GM12878 (cell line): ENCODE data around the gene MTM1. TPM values are rescaled to one million over a fixed set of nuclear protein-coding genes. Genes with fewer than 3 reads are reported as not detected.

Experiments
- ATAC-seq: fragments of 200-7000 bp; cut with Tn5 transposase; 3 replicates; pipeline ENCODE4 v1.9.1; 2020; ENCODE audit warnings: mild to moderate bottlenecking, moderate library complexity
- BruUV-seq: library from RNA; stranded (reverse); fragments of 400-500 nt; replicated peaks from 2 replicates; lab custom pipeline; 2021; lab: Mats Ljungman, UMichigan
- CTCF ChIA-PET: fragments of 300-600 bp; sonication (Branson Sonifier 250); formaldehyde crosslinking; extraction: SDS; loops from one replicate; lab custom pipeline; 2021; ENCODE audit warnings: inconsistent platforms; lab: Yijun Ruan, JAX
- POLR2A ChIA-PET: fragments of 350-600 bp; formaldehyde crosslinking; extraction: SDS; loops from one replicate; lab custom pipeline; 2021; ENCODE audit warnings: inconsistent platforms; lab: Charles Lee
- RAD21 ChIA-PET: fragments of 300-600 bp; sonication (Branson Sonifier 250); formaldehyde crosslinking; loops from one replicate; lab custom pipeline; 2023; ENCODE audit warnings: antibody characterized with exemption; ENCODE audit not compliant: unreplicated experiment; lab: Charles Lee
- SMC1A ChIA-PET: fragments of 300-600 bp; sonication (Branson Sonifier 250); formaldehyde crosslinking; loops from one replicate; lab custom pipeline; 2023; ENCODE audit not compliant: unreplicated experiment, uncharacterized antibody; lab: Charles Lee
- DNase-seq: peaks from one replicate; pipeline ENCODE4 v3.0.0-alpha.2; 2011; ENCODE audit warnings: low read depth, low spot score
- FAIRE-seq: peaks from 3 replicates; lab custom pipeline; 2011; peaks lifted over from hg19 to GRCh38; lab: Jason Lieb, UNC
- H2AFZ ChIP-seq: 2 replicates; pipeline ENCODE4 v1.6.0; 2011; ENCODE audit warnings: low read depth, low read length, control low read depth; ENCODE audit not compliant: control insufficient read depth
- H3K27ac ChIP-seq: 2 replicates; pipeline ENCODE4 v1.5.1; 2011; ENCODE audit warnings: control low read depth; ENCODE audit not compliant: control insufficient read depth, insufficient read depth
- H3K27me3 ChIP-seq, 2 experiments: replicated peaks in 1 of 2; 2 replicates each; pipeline versions ENCODE4 v1.6.0 to v1.6.1; 2011; ENCODE audit warnings: low read length in 1 of 2; ENCODE audit not compliant: control insufficient read depth in 2 of 2, insufficient read depth in 2 of 2
- H3K36me3 ChIP-seq, 2 experiments: 2 replicates each; pipeline ENCODE4 v1.5.1; 2011; ENCODE audit warnings: low read length in 1 of 2; ENCODE audit not compliant: control insufficient read depth in 2 of 2, insufficient read depth in 2 of 2
- H3K4me1 ChIP-seq: 2 replicates; pipeline ENCODE4 v1.6.1; 2011; ENCODE audit warnings: mild to moderate bottlenecking, low read length, moderate library complexity, mixed read lengths; ENCODE audit not compliant: control insufficient read depth, insufficient read depth
- H3K4me2 ChIP-seq: 2 replicates; pipeline ENCODE4 v1.6.0; 2011; ENCODE audit warnings: control low read depth; ENCODE audit not compliant: control insufficient read depth, insufficient read depth
- H3K4me3 ChIP-seq: fragments of 200-600 bp; sonication (generic); 2 replicates; pipeline ENCODE4 v1.5.1; 2016
- H3K79me2 ChIP-seq: 2 replicates; pipeline ENCODE4 v1.6.0; 2011; ENCODE audit warnings: low read length; ENCODE audit not compliant: control insufficient read depth, insufficient read depth
- H3K9ac ChIP-seq: 2 replicates; pipeline ENCODE4 v1.8.0; 2011; ENCODE audit warnings: low read length, control low read depth, mixed read lengths; ENCODE audit not compliant: control insufficient read depth, insufficient read depth
- H3K9me3 ChIP-seq: replicated peaks from 3 replicates; pipeline ENCODE4 v1.5.1; 2011; ENCODE audit warnings: mild to moderate bottlenecking, low read length; ENCODE audit not compliant: control insufficient read depth, insufficient read depth
- H4K20me1 ChIP-seq: 2 replicates; pipeline ENCODE4 v1.6.0; 2011; ENCODE audit not compliant: control insufficient read depth, insufficient read depth
- ATF7 ChIP-seq: fragments of 450-650 bp; IDR thresholded peaks from 2 replicates; pipeline ENCODE4 v1.6.1; 2016; ENCODE audit warnings: low read depth, mild to moderate bottlenecking
- KAT2A ChIP-seq: conservative IDR thresholded peaks from 2 replicates; pipeline ENCODE4 v1.6.1; 2011; ENCODE audit warnings: low read depth, low read length; ENCODE audit not compliant: control insufficient read depth
- MAX ChIP-seq: IDR thresholded peaks from 2 replicates; pipeline ENCODE4 v1.6.1; 2012; ENCODE audit warnings: low read depth, low read length, improper control_type of control experiment
- NFYB ChIP-seq: IDR thresholded peaks from 2 replicates; pipeline ENCODE4 v1.6.1; 2011; ENCODE audit warnings: low read depth, mild to moderate bottlenecking, low read length, improper control_type of control experiment, moderate library complexity; ENCODE audit not compliant: insufficient read depth
- NKRF ChIP-seq: fragments of 450-650 bp; conservative IDR thresholded peaks from 2 replicates; pipeline ENCODE4 v1.6.1; 2017; ENCODE audit warnings: mild to moderate bottlenecking, moderate library complexity
- NRF1 ChIP-seq: conservative IDR thresholded peaks from 2 replicates; pipeline ENCODE4 v1.6.1; 2011; ENCODE audit warnings: mild to moderate bottlenecking, low read depth, low read length, improper control_type of control experiment
- RCOR1 ChIP-seq: conservative IDR thresholded peaks from 2 replicates; pipeline ENCODE4 v1.6.1; 2012; ENCODE audit warnings: low read depth, low read length, improper control_type of control experiment
- RFX5 ChIP-seq: IDR thresholded peaks from 2 replicates; pipeline ENCODE4 v1.6.1; 2011; ENCODE audit warnings: low read depth, low read length, improper control_type of control experiment
- STAT1 ChIP-seq: fragments of 450-650 bp; conservative IDR thresholded peaks from 2 replicates; pipeline ENCODE4 v1.6.1; 2014; ENCODE audit warnings: antibody characterized with exemption, mild to moderate bottlenecking
- TCF12 ChIP-seq: IDR thresholded peaks from 2 replicates; pipeline ENCODE4 v1.6.1; 2011; ENCODE audit warnings: low read depth, mild to moderate bottlenecking, low read length
- TCF3 ChIP-seq: IDR thresholded peaks from 2 replicates; pipeline ENCODE4 v1.6.1; 2012; ENCODE audit warnings: low read depth, mild to moderate bottlenecking, low read length, borderline replicate concordance; ENCODE audit not compliant: insufficient read depth
- USF1 ChIP-seq: IDR thresholded peaks from 2 replicates; pipeline ENCODE4 v1.6.1; 2011; ENCODE audit warnings: borderline replicate concordance, low read depth, mild to moderate bottlenecking, moderate library complexity, mixed read lengths, low read length; ENCODE audit not compliant: insufficient read depth; ENCODE audit errors: extremely low read length
- WGBS: methylation state at CpG from one replicate; pipeline ENCODE4 v1.1.6; 2016; ENCODE audit warnings: low lambda C conversion rate; ENCODE audit not compliant: insufficient replicate concordance, insufficient coverage; ENCODE audit errors: missing lambda C conversion rate; 5-methylcytosine and 5-hydroxymethylcytosine counted together
- in situ Hi-C: fragments of 300-500 bp; cut with MboI; formaldehyde crosslinking; loops from 9 replicates; pipeline ENCODE4 v1.14.3; 2018; ENCODE audit warnings: mixed read lengths
- intact Hi-C: fragments of 100-400 bp; cut with micrococcal nuclease; formaldehyde crosslinking; loops from one replicate; pipeline ENCODE4 v1.14.2; 2022; ENCODE audit not compliant: unreplicated experiment
- polyA plus RNA-seq, 11 experiments: library from polyadenylated mRNA; depleted of rRNA in 4 of 11; unstranded in 6 of 11; stranded (reverse) in 5 of 11; fragments of >200 nt; fragmentation: Nextera tagmentation in 4 of 11; fragmentation: Illumina TruSeq in 1 of 11; extraction: Ambion mirVana in 4 of 11; extraction: Trizol in 1 of 11; gene quantifications; 1 replicate in 1 of 11; 2 replicates in 10 of 11; pipeline versions ENCODE4 v1.2.1 to v1.2.3, GENCODE V29; 2011 to 2016; ENCODE audit warnings: inconsistent platforms in 2 of 11, missing spikeins in 2 of 11, low read depth in 1 of 11
- total RNA-seq, 4 experiments: library from RNA; depleted of rRNA in 3 of 4; stranded (reverse); fragments of >200 nt in 3 of 4; fragmentation: Illumina TruSeq in 1 of 4; extraction: Trizol in 1 of 4; gene quantifications; 2 replicates each; pipeline versions ENCODE4 v1.2.1 to v1.2.3, GENCODE V29; 2013 to 2021
- TF ChIP-seq, protein P1 (sequence below): fragments of 150-350 bp; IDR thresholded peaks from 2 replicates; pipeline ENCODE4 v1.6.1; 2014; ENCODE audit warnings: mild to moderate bottlenecking, low read depth, low read length

Gene MTM1
- total and polyA plus RNA-seq, 10 of the 15 experiments (the other 5 are each of a cell fraction or from before 2014, with no cell fraction given): 3.9 to 13.3 (median 8.4) TPM

DNA sequence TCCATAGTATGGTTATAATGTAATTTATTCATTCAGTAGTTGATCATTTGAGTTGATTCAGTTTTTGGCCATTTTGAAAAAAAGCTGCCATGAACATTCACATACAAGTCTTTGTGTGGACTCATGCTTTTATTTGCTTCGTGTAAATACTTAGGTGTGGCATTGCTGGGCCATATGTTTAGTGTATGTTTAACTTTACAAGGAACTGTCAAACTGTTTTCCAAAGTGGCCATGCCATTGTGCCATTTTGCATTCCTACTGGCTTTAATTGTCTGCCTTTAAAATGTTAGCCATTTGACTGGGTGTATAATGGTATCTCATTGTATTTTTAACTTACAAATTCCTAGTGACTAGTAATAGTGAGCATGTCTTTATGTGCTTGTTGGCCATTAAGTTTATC is 8.8 kb downstream of the MTM1 start:
- no peak overlapping the region for H3K4me2 ChIP-seq
- intact Hi-C loops: no loop called here
- peaks cover 2% of the 10 kb centered on the region; the same call in 1 of the 3 replicates for H3K9me3 ChIP-seq
- H4K20me1 ChIP-seq: no peaks in the 10 kb centered on the region
- FAIRE-seq (no peak), DNase-seq (no peak), ATAC-seq (no peak)
- no peaks in the 10 kb centered on the region for H3K27me3 ChIP-seq
- no peaks in the 10 kb centered on the region; the same call in 1 of the 2 replicates for H3K79me2 ChIP-seq
- CTCF ChIA-PET: no interaction called here
- no peaks in the 10 kb centered on the region for H3K36me3 ChIP-seq
- H3K27ac ChIP-seq: no peak overlapping the region
- 77% methylated on average over 1 of the region's 1 CpG for WGBS
- TF ChIP-seq RFX5 (no peak), MAX (no peak), USF1 (no peak), NFYB (no peak), TCF12 (no peak), NRF1 (no peak), TCF3 (no peak), NKRF (no peak), RCOR1 (no peak), STAT1 (no peak), ATF7 (no peak), KAT2A (no peak)
- TF ChIP-seq, protein P1, sequence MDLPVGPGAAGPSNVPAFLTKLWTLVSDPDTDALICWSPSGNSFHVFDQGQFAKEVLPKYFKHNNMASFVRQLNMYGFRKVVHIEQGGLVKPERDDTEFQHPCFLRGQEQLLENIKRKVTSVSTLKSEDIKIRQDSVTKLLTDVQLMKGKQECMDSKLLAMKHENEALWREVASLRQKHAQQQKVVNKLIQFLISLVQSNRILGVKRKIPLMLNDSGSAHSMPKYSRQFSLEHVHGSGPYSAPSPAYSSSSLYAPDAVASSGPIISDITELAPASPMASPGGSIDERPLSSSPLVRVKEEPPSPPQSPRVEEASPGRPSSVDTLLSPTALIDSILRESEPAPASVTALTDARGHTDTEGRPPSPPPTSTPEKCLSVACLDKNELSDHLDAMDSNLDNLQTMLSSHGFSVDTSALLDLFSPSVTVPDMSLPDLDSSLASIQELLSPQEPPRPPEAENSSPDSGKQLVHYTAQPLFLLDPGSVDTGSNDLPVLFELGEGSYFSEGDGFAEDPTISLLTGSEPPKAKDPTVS: no peak
- no peak overlapping the region for H2AFZ ChIP-seq
- no peak overlapping the region for H3K4me3 ChIP-seq
- no peak overlapping the region for H3K9ac ChIP-seq
- SMC1A ChIA-PET: no interaction called here
- POLR2A ChIA-PET: no interaction called here
- RAD21 ChIA-PET: no interaction called here
- BruUV-seq: no TSS peak
- peaks cover 14% of the 10 kb centered on the region; the same call in 1 of the 2 replicates for H3K4me1 ChIP-seq
- in situ Hi-C loops: no loop called here
